PC-9 (cell line): ENCODE measurements around the gene STRIP2.

Source experiments
- EZH2 ChIP-seq: fragments of 200-600 bp; sonication (generic); IDR thresholded peaks from 2 replicates; pipeline ENCODE4 v1.8.0; 2017; ENCODE audit warnings: antibody characterized with exemption, low read depth
- TF ChIP-seq, protein P1 (sequence below): fragments of 200-600 bp; sonication (generic); conservative IDR thresholded peaks from 2 replicates; pipeline ENCODE4 v1.6.1; 2017; ENCODE audit warnings: mixed run types, antibody characterized with exemption, mild to moderate bottlenecking, moderate library complexity

DNA sequence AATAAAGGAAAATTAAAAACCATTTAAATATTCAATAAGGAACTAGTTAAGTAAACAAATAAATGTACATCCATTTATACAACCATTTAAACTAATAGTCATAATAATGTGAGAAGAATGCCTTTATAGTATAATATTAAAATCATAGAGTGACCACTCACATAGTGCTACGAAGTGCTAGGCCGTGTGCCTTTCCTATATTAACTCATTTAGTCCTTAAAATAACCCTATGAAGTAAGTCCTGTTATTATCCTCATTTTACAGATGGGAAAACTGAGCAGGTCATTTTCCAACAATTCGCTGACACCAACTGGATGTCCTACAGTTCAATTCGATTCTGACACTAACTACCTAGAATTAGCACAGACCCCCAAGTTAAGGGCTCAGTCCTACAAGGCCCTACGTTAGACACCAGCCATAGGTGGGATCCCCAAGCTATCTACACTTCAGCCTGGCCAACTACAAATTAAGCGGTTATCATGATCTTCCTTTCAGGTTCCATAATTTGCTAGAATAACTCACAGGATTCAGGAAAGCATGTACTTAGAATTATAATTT is 4.1 kb downstream of the STRIP2 start:
- TF ChIP-seq, protein P1, sequence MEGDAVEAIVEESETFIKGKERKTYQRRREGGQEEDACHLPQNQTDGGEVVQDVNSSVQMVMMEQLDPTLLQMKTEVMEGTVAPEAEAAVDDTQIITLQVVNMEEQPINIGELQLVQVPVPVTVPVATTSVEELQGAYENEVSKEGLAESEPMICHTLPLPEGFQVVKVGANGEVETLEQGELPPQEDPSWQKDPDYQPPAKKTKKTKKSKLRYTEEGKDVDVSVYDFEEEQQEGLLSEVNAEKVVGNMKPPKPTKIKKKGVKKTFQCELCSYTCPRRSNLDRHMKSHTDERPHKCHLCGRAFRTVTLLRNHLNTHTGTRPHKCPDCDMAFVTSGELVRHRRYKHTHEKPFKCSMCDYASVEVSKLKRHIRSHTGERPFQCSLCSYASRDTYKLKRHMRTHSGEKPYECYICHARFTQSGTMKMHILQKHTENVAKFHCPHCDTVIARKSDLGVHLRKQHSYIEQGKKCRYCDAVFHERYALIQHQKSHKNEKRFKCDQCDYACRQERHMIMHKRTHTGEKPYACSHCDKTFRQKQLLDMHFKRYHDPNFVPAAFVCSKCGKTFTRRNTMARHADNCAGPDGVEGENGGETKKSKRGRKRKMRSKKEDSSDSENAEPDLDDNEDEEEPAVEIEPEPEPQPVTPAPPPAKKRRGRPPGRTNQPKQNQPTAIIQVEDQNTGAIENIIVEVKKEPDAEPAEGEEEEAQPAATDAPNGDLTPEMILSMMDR = no peak
- TF ChIP-seq EZH2 = no peak
